Measurements from ENCODE around the gene CRYBB3. TPM values are rescaled to one million over a fixed set of nuclear protein-coding genes. Genes with fewer than 3 reads are reported as not detected.

CRYBB3 gene
- total RNA-seq: 1 to 10 TPM in 1 of 4 donors, not detected in 3; 2.3 TPM

DNA sequence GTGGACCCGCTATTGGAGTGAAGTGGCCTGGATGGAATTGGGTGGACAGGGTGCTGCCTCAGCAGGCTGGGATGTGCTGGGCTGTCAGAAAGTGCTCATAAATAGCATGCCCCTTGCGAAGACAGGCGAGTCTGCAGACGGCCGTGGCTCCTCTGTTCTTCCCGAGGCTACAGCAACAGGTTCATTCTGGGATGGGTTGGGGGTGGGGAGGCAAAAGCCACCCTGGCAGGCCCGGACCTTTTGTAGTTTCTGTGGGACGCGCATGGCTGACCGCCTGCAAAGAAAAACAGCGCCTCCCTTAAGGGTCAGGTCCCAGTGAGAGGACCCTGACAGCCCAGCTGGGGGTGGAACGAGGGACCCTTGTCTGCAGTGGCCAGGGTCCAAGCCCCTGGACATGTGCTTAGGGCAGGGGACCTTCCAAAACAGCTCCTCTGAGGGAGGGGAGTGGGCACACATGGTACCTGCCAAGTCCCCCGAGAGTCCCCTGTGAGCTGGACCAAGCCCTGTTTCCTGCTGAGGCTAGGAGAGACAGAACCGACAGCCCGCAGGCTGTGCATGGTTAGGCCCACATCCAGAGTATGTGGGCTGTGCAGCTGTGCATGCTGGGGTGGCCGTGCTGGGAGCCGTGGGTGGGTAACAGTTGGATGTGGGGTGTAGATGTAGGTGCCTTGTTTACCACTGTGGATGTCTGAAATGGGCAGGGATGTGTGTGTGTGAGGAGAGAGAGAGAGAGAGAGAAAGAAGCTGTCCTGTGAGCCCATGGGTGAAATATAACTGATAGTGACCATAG is at the start of gene CRYBB3:
TSS of gene CRYBB3 (plus strand) at position 128 of the 790 bp plus-strand sequence. CDS start 1,539 bp downstream, outside the sequence.
- no peak within 1 kb of the TSS for H3K4me3 ChIP-seq
- no peaks in the 10 kb centered on the region for H3K27me3 ChIP-seq
- TF ChIP-seq POLR2A (IDR thresholded peaks at IDR 0.05): no peak
- TF ChIP-seq, protein P1, sequence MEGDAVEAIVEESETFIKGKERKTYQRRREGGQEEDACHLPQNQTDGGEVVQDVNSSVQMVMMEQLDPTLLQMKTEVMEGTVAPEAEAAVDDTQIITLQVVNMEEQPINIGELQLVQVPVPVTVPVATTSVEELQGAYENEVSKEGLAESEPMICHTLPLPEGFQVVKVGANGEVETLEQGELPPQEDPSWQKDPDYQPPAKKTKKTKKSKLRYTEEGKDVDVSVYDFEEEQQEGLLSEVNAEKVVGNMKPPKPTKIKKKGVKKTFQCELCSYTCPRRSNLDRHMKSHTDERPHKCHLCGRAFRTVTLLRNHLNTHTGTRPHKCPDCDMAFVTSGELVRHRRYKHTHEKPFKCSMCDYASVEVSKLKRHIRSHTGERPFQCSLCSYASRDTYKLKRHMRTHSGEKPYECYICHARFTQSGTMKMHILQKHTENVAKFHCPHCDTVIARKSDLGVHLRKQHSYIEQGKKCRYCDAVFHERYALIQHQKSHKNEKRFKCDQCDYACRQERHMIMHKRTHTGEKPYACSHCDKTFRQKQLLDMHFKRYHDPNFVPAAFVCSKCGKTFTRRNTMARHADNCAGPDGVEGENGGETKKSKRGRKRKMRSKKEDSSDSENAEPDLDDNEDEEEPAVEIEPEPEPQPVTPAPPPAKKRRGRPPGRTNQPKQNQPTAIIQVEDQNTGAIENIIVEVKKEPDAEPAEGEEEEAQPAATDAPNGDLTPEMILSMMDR (IDR thresholded peaks at IDR 0.05): no peak
- H3K36me3 ChIP-seq: peaks cover 0 to 32% (median 0%) of the 10 kb centered on the region in 3 donors
- H3K4me1 ChIP-seq: no peaks in the 10 kb centered on the region
- DNase-seq: no peak
- no peaks in the 10 kb centered on the region for H3K9me3 ChIP-seq
- H3K27ac ChIP-seq: no peak within 1 kb of the TSS

DNA sequence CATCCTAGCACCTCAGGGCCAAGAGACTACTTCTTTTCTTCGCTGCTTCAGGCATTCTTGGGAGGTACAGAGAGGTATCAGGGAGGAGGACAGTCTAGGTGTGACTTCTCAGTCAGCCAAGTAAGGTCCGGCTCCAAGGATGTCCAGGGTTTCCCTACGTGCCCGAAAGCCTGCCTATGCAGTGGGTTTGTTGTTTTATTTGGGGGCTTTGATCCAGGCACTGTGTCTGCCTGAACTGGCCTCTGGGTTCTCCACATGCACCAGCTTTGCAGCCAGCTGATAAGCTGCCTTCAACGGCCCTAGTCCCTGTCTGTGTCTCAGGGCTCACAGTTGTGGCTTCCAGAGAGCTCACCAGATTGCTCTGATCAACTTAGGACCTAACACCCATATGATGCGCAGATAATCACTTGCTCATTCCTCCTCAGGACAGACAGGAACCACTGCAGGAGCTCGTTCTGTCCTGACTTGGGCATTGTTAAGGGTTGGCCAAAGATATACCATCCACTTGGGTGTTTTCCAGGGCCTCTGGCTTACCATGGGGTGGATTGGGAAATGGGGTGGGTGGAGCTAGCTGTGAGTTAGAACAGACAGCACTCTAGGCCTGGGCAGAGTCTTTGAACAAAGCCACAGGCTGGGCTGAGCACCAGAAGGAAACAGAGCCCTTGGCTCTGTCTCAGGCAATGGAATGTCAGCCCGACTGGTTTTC is 45.5 kb upstream of the CRYBB3 start:
- H3K27me3 ChIP-seq: no peaks in the 10 kb centered on the region
- H3K4me1 ChIP-seq: peaks cover 0 to 17% (median 0%) of the 10 kb centered on the region in 4 donors
- TF ChIP-seq, protein P1 (IDR thresholded peaks at IDR 0.05): no peak
- TF ChIP-seq POLR2A (IDR thresholded peaks at IDR 0.05): no peak
- H3K36me3 ChIP-seq: no peaks in the 10 kb centered on the region
- no peak overlapping the region for H3K4me3 ChIP-seq
- peak overlapping the region in 2 of 4 donors; percentile 40 to 59 for H3K27ac ChIP-seq
- H3K9me3 ChIP-seq: no peaks in the 10 kb centered on the region
- peak in 1 of 3 donors; percentile 65 for DNase-seq

DNA sequence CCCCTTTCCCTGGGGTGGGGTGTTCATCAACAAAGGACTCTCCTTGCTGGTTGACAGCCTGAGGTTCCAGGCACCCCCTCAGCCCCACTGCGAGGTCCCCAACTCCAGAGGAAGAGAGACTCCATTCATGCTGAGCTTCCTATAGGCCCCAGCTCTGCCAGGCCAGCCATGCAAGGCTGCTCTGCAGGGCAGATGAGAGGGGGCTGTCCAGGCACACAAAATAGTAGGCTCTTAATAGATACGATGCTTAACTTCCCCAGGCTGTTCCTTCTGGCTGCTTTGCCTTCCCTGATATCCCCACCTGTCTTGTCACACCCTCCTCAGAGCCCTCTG is 45.0 kb upstream of the CRYBB3 start:
- H3K4me3 ChIP-seq: no peak overlapping the region
- H3K27ac ChIP-seq: peak overlapping the region in 2 of 4 donors; percentile 40 to 59
- no peaks in the 10 kb centered on the region for H3K27me3 ChIP-seq

DNA sequence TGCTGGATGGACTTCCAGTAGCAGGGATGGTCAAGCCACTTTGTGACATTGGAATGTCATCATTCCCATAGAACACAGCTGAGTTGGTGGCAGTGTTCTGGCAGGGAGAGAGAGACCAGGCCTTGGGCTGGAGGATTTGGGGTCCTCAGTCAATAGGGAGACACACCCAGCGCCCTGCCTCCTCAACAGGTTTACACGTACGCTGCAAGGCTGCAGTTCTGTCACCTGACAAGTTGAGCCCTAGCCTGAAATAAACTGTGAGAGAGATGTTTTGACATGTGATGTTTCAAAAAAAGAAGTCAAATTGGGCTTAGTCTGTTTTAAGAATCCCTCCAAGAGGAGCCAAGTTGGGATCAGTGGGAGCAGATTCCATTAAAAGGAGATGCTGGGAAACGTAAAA is 42.9 kb upstream of the CRYBB3 start:
- Histone ChIP-seq H3K27me3 (no peaks in the 10 kb centered on the region), H3K4me1 (peaks cover 0 to 15% (median 0%) of the 10 kb centered on the region in 4 donors), H3K4me3 (no peak overlapping the region), H3K27ac (no peak overlapping the region), H3K36me3 (no peaks in the 10 kb centered on the region), H3K9me3 (no peaks in the 10 kb centered on the region)
- TF ChIP-seq POLR2A (IDR thresholded peaks at IDR 0.05): no peak
- TF ChIP-seq, protein P1 (IDR thresholded peaks at IDR 0.05): no peak
- no peak for DNase-seq

More for the DNA sequence above, 45.0 kb upstream of the CRYBB3 start:
- Histone ChIP-seq H3K36me3 (no peaks in the 10 kb centered on the region), H3K9me3 (no peaks in the 10 kb centered on the region), H3K4me1 (peaks cover 0 to 15% (median 0%) of the 10 kb centered on the region in 4 donors)
- DNase-seq: no peak
- TF ChIP-seq, protein P1 (IDR thresholded peaks at IDR 0.05): no peak
- no peak for TF ChIP-seq POLR2A (IDR thresholded peaks at IDR 0.05)

DNA sequence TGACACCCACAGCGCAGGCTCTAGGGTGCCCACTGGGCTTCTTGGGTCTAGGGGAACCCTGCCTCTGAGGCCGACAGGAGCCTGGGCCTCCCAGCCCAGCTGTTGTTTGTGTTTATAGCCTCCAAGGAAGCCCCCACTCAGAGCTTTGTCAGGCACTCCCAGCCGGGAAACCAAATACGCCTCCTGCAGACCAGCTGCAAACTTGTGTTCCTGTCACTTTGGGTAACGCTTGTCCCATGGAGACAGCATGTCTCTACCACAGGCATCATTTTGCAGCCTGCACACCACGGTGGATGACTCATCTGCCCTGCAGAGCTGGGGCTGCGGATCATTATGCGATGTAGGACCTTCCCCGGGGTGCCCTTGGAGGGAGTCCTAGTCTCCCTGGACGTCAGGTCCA is 40.6 kb upstream of the CRYBB3 start:
- H3K4me1 ChIP-seq: peaks cover 0 to 8% (median 0%) of the 10 kb centered on the region in 4 donors
- no peaks in the 10 kb centered on the region for H3K36me3 ChIP-seq
- DNase-seq: no peak
- no peaks in the 10 kb centered on the region for H3K27me3 ChIP-seq
- TF ChIP-seq POLR2A (IDR thresholded peaks at IDR 0.05): no peak
- TF ChIP-seq, protein P1 (IDR thresholded peaks at IDR 0.05): no peak
- no peaks in the 10 kb centered on the region for H3K9me3 ChIP-seq
- H3K4me3 ChIP-seq: no peak overlapping the region
- H3K27ac ChIP-seq: no peak overlapping the region
